GM18508 (cell line): Measurements from ENCODE around the gene SLAMF1.
"Not testable (repeated sequence)": the region's sequence is repeated elsewhere in the genome, so short reads cannot be mapped to it uniquely, and the experiment has no call there.

Experiments
- ATAC-seq: cut with Tn5 transposase; IDR thresholded peaks from one replicate; pipeline ENCODE4 v1.9.1; 2021; ENCODE audit warnings: moderate number of reproducible peaks; ENCODE audit not compliant: insufficient read depth, unreplicated experiment

Gene SLAMF1

GRCh38 chr1:160640359-160641123, 6.3 kb downstream of the SLAMF1 start:
- no peak for ATAC-seq

GRCh38 chr1:160639652-160640051, 7.2 kb downstream of the SLAMF1 start:
- ATAC-seq, result no peak

GRCh38 chr1:160638926-160639325, 7.9 kb downstream of the SLAMF1 start:
- ATAC-seq, result no peak

GRCh38 chr1:160638540-160638857, 8.3 kb downstream of the SLAMF1 start:
- no peak for ATAC-seq

- no peak for ATAC-seq
Observed at GRCh38 chr1:160637821-160638539, 8.9 kb downstream of the SLAMF1 start.

- no peak for ATAC-seq
Observed at GRCh38 chr1:160637065-160637464, 9.8 kb downstream of the SLAMF1 start.

GRCh38 chr1:160636547-160636946, 10.3 kb downstream of the SLAMF1 start:
- ATAC-seq, result no peak

- no peak for ATAC-seq
Observed at GRCh38 chr1:160636076-160636475, 10.8 kb downstream of the SLAMF1 start.

- no peak for ATAC-seq
Observed at GRCh38 chr1:160634543-160635491, 12.0 kb downstream of the SLAMF1 start.

GRCh38 chr1:160633330-160633903, 13.4 kb downstream of the SLAMF1 start:
- no peak for ATAC-seq

GRCh38 chr1:160631983-160632625, 14.7 kb downstream of the SLAMF1 start:
- ATAC-seq, result no peak

- no peak for ATAC-seq
Observed at GRCh38 chr1:160630523-160631451, 16.1 kb downstream of the SLAMF1 start.

- ATAC-seq, result no peak
Observed at GRCh38 chr1:160629286-160630210, 17.3 kb downstream of the SLAMF1 start.

- ATAC-seq, result no peak
Observed at GRCh38 chr1:160628799-160629263, 18.0 kb downstream of the SLAMF1 start.

GRCh38 chr1:160627677-160628289, 19.1 kb downstream of the SLAMF1 start:
- ATAC-seq, result not testable (repeated sequence)

GRCh38 chr1:160626509-160627342, 20.1 kb downstream of the SLAMF1 start:
- ATAC-seq, result no peak
